Smooth muscle cell (in vitro differentiated cells): ENCODE measurements around the gene TTLL11. TPM values are rescaled to one million over a fixed set of nuclear protein-coding genes. Genes with fewer than 3 reads are reported as not detected.

Source experiments
- DNase-seq: peaks from one replicate; lab custom pipeline; 2025; ENCODE audit not compliant: unreplicated experiment; lab: John Stamatoyannopoulos, UW
- H2AFZ ChIP-seq: fragments of 200-600 bp; sonication (generic); 2 replicates; pipeline ENCODE4 v1.6.0; 2016; ENCODE audit warnings: antibody characterized with exemption, low read depth, mild to moderate bottlenecking
- H3F3A ChIP-seq: fragments of 200-600 bp; sonication (generic); 2 replicates; pipeline ENCODE4 v1.6.0; 2017; ENCODE audit warnings: antibody characterized with exemption, low read depth
- H3K27ac ChIP-seq: fragments of 200-600 bp; sonication (generic); 2 replicates; pipeline ENCODE4 v1.5.1; 2016; ENCODE audit warnings: low read depth, mild to moderate bottlenecking
- H3K27me3 ChIP-seq: fragments of 200-600 bp; sonication (generic); 2 replicates; pipeline ENCODE4 v1.6.1; 2016; ENCODE audit warnings: low read depth, mild to moderate bottlenecking
- H3K36me3 ChIP-seq: fragments of 200-600 bp; sonication (generic); 2 replicates; pipeline ENCODE4 v1.5.1; 2016; ENCODE audit warnings: low read depth
- H3K4me1 ChIP-seq: fragments of 200-600 bp; sonication (generic); 2 replicates; pipeline ENCODE4 v1.5.1; 2016; ENCODE audit warnings: low read depth
- H3K4me2 ChIP-seq: fragments of 200-600 bp; sonication (generic); 2 replicates; pipeline ENCODE4 v1.6.0; 2016; ENCODE audit warnings: mild to moderate bottlenecking
- H3K4me3 ChIP-seq: fragments of 200-600 bp; sonication (generic); 2 replicates; pipeline ENCODE4 v1.5.1; 2016; ENCODE audit warnings: mild to moderate bottlenecking
- H3K79me2 ChIP-seq: fragments of 200-600 bp; sonication (generic); 2 replicates; pipeline ENCODE4 v1.6.0; 2016; ENCODE audit warnings: low read depth, mild to moderate bottlenecking
- H3K9ac ChIP-seq: fragments of 200-600 bp; sonication (generic); 2 replicates; pipeline ENCODE4 v1.6.0; 2016; ENCODE audit warnings: low read depth
- H3K9me3 ChIP-seq: fragments of 200-600 bp; sonication (generic); replicated peaks from 2 replicates; pipeline ENCODE4 v1.5.1; 2016; ENCODE audit warnings: low read depth
- H4K20me1 ChIP-seq: fragments of 200-600 bp; sonication (generic); 2 replicates; pipeline ENCODE4 v1.6.0; 2016; ENCODE audit warnings: low read depth
- CTCF ChIP-seq: fragments of 200-600 bp; sonication (generic); IDR thresholded peaks from 2 replicates; pipeline ENCODE4 v1.5.1; 2017; ENCODE audit warnings: borderline replicate concordance, mild to moderate bottlenecking, antibody characterized with exemption; ENCODE audit not compliant: insufficient read depth, poor library complexity, severe bottlenecking
- WGBS: methylation state at CpG from one replicate; pipeline ENCODE4 v1.1.7; 2016; ENCODE audit warnings: low lambda C conversion rate; 5-methylcytosine and 5-hydroxymethylcytosine counted together
- polyA plus RNA-seq: library from polyadenylated mRNA; unstranded; fragments of >200 nt; fragmentation: Nextera tagmentation; extraction: Ambion mirVana; gene quantifications from 2 replicates; pipeline ENCODE4 v1.2.1, GENCODE V29; 2016
- total RNA-seq: library from RNA; depleted of rRNA; stranded (reverse); fragments of >200 nt; gene quantifications from 2 replicates; pipeline ENCODE4 v1.2.3, GENCODE V29; 2014

TTLL11 gene
- total and polyA plus RNA-seq, 2 experiments from 2014 or later = 2.6 to 3.7 TPM

- Histone ChIP-seq H3K9me3 (no peaks in the 10 kb centered on the region), H3K79me2 (no peaks in the 10 kb centered on the region), H3K27me3 (no peaks in the 10 kb centered on the region), H3F3A (no peaks in the 10 kb centered on the region), H3K4me1 (no peaks in the 10 kb centered on the region), H3K36me3 (no peaks in the 10 kb centered on the region), H3K4me3 (no peak overlapping the region), H2AFZ (no peak overlapping the region), H3K4me2 (no peak overlapping the region), H3K27ac (no peak overlapping the region), H4K20me1 (no peaks in the 10 kb centered on the region), H3K9ac (no peak overlapping the region)
- WGBS = 83% methylated on average over 4 of the region's 4 CpGs
- DNase-seq = no peak
- no peak for TF ChIP-seq CTCF
These were observed 168.4 kb downstream of the TTLL11 start for GRCh38 chr9:121924700-121925099.

GRCh38 chr9:121921444-121921843 lies 171.7 kb downstream of the TTLL11 start:
- no peak overlapping the region for H2AFZ ChIP-seq
- no peaks in the 10 kb centered on the region for H3K9me3 ChIP-seq
- H3K4me2 ChIP-seq = no peak overlapping the region
- DNase-seq = no peak
- 92% methylated on average over 1 of the region's 1 CpG for WGBS
- no peaks in the 10 kb centered on the region for H4K20me1 ChIP-seq
- H3K9ac ChIP-seq = no peak overlapping the region
- H3K4me3 ChIP-seq = no peak overlapping the region
- no peaks in the 10 kb centered on the region for H3K36me3 ChIP-seq
- TF ChIP-seq CTCF = no peak
- no peak overlapping the region for H3K27ac ChIP-seq
- no peaks in the 10 kb centered on the region for H3K79me2 ChIP-seq
- H3K27me3 ChIP-seq = no peaks in the 10 kb centered on the region
- no peaks in the 10 kb centered on the region for H3K4me1 ChIP-seq
- H3F3A ChIP-seq = no peaks in the 10 kb centered on the region

GRCh38 chr9:121917375-121918335 lies 175.5 kb downstream of the TTLL11 start:
- H3K27ac ChIP-seq = no peak overlapping the region
- H4K20me1 ChIP-seq = no peaks in the 10 kb centered on the region
- no peak overlapping the region for H2AFZ ChIP-seq
- H3K27me3 ChIP-seq = no peaks in the 10 kb centered on the region
- DNase-seq = no peak
- no peaks in the 10 kb centered on the region for H3K4me1 ChIP-seq
- no peak overlapping the region for H3K9ac ChIP-seq
- H3F3A ChIP-seq = no peaks in the 10 kb centered on the region
- no peak for TF ChIP-seq CTCF
- H3K36me3 ChIP-seq = no peaks in the 10 kb centered on the region
- 94% methylated on average over 4 of the region's 4 CpGs for WGBS
- H3K79me2 ChIP-seq = no peaks in the 10 kb centered on the region
- no peak overlapping the region for H3K4me3 ChIP-seq
- H3K4me2 ChIP-seq = no peak overlapping the region
- H3K9me3 ChIP-seq = no peaks in the 10 kb centered on the region

GRCh38 chr9:121915304-121915625 lies 177.8 kb downstream of the TTLL11 start:
- 90% methylated on average over 4 of the region's 4 CpGs for WGBS
- H4K20me1 ChIP-seq = no peaks in the 10 kb centered on the region
- no peak overlapping the region for H3K9ac ChIP-seq
- peak overlapping the region; percentile 34 for H3K4me2 ChIP-seq
- no peaks in the 10 kb centered on the region for H3K4me1 ChIP-seq
- H3K36me3 ChIP-seq = no peaks in the 10 kb centered on the region
- H3K9me3 ChIP-seq = no peaks in the 10 kb centered on the region
- H3K4me3 ChIP-seq = no peak overlapping the region
- H3F3A ChIP-seq = no peaks in the 10 kb centered on the region
- peak overlapping the region; percentile 30 for H3K27ac ChIP-seq
- no peak for TF ChIP-seq CTCF
- no peaks in the 10 kb centered on the region for H3K79me2 ChIP-seq
- H2AFZ ChIP-seq = no peak overlapping the region
- H3K27me3 ChIP-seq = no peaks in the 10 kb centered on the region
- DNase-seq = no peak
